ENCODE data around the gene MBOAT2. TPM values are rescaled to one million over a fixed set of nuclear protein-coding genes. Genes with fewer than 3 reads are reported as not detected.
"Not testable (repeated sequence)": the region's sequence is repeated elsewhere in the genome, so short reads cannot be mapped to it uniquely, and the experiment has no call there.

The MBOAT2 gene
- total and polyA plus RNA-seq, 2 experiments from 2014 or later: 15.9 to 22.7 TPM

GRCh38 chr2:9052821-9053533, 49.5 kb upstream of the MBOAT2 start (continued):
- TF ChIP-seq ZNF462 (CRISPR knock-in tag; IDR thresholded peaks at IDR 0.05) (no peak), CREB1 (CRISPR knock-in tag; IDR thresholded peaks at IDR 0.05; ENCODE audit: low read depth) (no peak), ZNF114 (CRISPR knock-in tag; IDR thresholded peaks at IDR 0.05) (no peak)

- not testable (repeated sequence) for H3K27me3 Mint-ChIP-seq (ENCODE audit: insufficient read depth, low read depth, poor library complexity); H3F3A ChIP-seq (replicated peaks; ENCODE audit: low read depth); H3K27ac ChIP-seq (ENCODE audit: low read depth); H3K36me3 Mint-ChIP-seq (ENCODE audit: low read depth); H3K9me2 ChIP-seq (ENCODE audit: insufficient read depth); H3K4me2 ChIP-seq; H3K27ac Mint-ChIP-seq; DNase-seq (ENCODE audit: low spot score); ATAC-seq; H3K4me1 ChIP-seq (ENCODE audit: insufficient read depth); H3K4me3 Mint-ChIP-seq; H3K4me1 Mint-ChIP-seq; H3K36me3 ChIP-seq (ENCODE audit: insufficient read depth); H2AFZ ChIP-seq; H3K79me2 ChIP-seq (replicated peaks; ENCODE audit: insufficient read depth); H4K20me1 ChIP-seq (replicated peaks; ENCODE audit: insufficient read depth); H3K9me3 Mint-ChIP-seq; H3K4me3 ChIP-seq; H3K27me3 ChIP-seq (ENCODE audit: insufficient read depth)
Measured at GRCh38 chr2:9051451-9051850, 48.0 kb upstream of the MBOAT2 start.

Data from GM23338 (cell line).